K562 (cell line): ENCODE measurements around the gene HPS3. TPM values are rescaled to one million over a fixed set of nuclear protein-coding genes. Genes with fewer than 3 reads are reported as not detected.

ENCODE experiments used
- ATAC-seq: fragments of 200-7000 bp; cut with Tn5 transposase; 3 replicates; pipeline ENCODE4 v1.9.1; 2020; ENCODE audit warnings: moderate library complexity
- BruUV-seq: library from RNA; stranded (reverse); fragments of 400-500 nt; replicated peaks from 2 replicates; lab custom pipeline; 2021; lab: Mats Ljungman, UMichigan
- CTCF ChIA-PET: fragments of 300-600 bp; formaldehyde crosslinking; extraction: SDS; loops from one replicate; lab custom pipeline; 2021; ENCODE audit warnings: low intra/inter-chr PET ratio; lab: Yijun Ruan, JAX
- POLR2A ChIA-PET: fragments of 300-600, 350-650 bp; sonication (Branson Sonifier 250); formaldehyde crosslinking; extraction: SDS; loops from one replicate; lab custom pipeline; 2021; ENCODE audit warnings: antibody characterized with exemption, inconsistent platforms; lab: Yijun Ruan, JAX
- DNase-seq, 4 experiments: peaks; one replicate each; pipeline versions ENCODE4 v3.0.0 to v3.0.0-alpha.2; 2011 to 2018; ENCODE audit warnings: low spot score in 3 of 4, mixed read lengths in 3 of 4; ENCODE audit errors: extremely low read depth in 1 of 4
- FAIRE-seq: peaks from 2 replicates; lab custom pipeline; 2011; peaks lifted over from hg19 to GRCh38; lab: Jason Lieb, UNC
- H2AFZ ChIP-seq: 2 replicates; pipeline ENCODE4 v1.6.0; 2011; ENCODE audit warnings: low read depth, low read length, control low read depth, inconsistent platforms
- H3K27ac ChIP-seq: fragments of 200-600 bp; 3 replicates; pipeline ENCODE4 v1.8.0; 2011; ENCODE audit warnings: low read depth, mild to moderate bottlenecking, control low read depth, inconsistent platforms, low read length, moderate library complexity, mixed read lengths; ENCODE audit errors: extremely low read depth
- H3K27me3 ChIP-seq, 2 experiments: fragments of 300-600 bp in 1 of 2; 2 replicates in 1 of 2; 3 replicates in 1 of 2; pipeline versions ENCODE4 v1.6.0 to v1.8.0; 2011; ENCODE audit warnings: inconsistent platforms in 2 of 2, low read length in 2 of 2, mild to moderate bottlenecking in 1 of 2, mixed read lengths in 1 of 2, moderate library complexity in 1 of 2; ENCODE audit not compliant: control insufficient read depth in 2 of 2, insufficient read depth in 2 of 2
- H3K36me3 ChIP-seq: fragments of 300-600 bp; 3 replicates; pipeline ENCODE4 v1.8.0; 2011; ENCODE audit warnings: mild to moderate bottlenecking, low read length, inconsistent platforms; ENCODE audit not compliant: control insufficient read depth, insufficient read depth
- H3K4me1 ChIP-seq, 2 experiments: fragments of 200-600 bp in 1 of 2; replicated peaks in 1 of 2; 2 replicates in 1 of 2; 3 replicates in 1 of 2; pipeline versions ENCODE4 v1.5.1 to v1.8.0; 2011; ENCODE audit warnings: inconsistent platforms in 2 of 2, low read length in 2 of 2, mild to moderate bottlenecking in 1 of 2, mixed read lengths in 1 of 2, moderate library complexity in 1 of 2; ENCODE audit not compliant: control insufficient read depth in 2 of 2, insufficient read depth in 2 of 2
- H3K4me2 ChIP-seq: 2 replicates; pipeline ENCODE4 v1.6.1; 2011; ENCODE audit warnings: low read length, control low read depth, inconsistent platforms, mixed read lengths; ENCODE audit not compliant: insufficient read depth
- H3K4me3 ChIP-seq: fragments of 200-600 bp; sonication (generic), shearing (Covaris generic); 2 replicates; pipeline ENCODE4 v1.5.1; 2016; ENCODE audit warnings: control low read depth, inconsistent platforms
- H3K79me2 ChIP-seq: fragments of 200-600 bp; 3 replicates; pipeline ENCODE4 v1.8.0; 2011; ENCODE audit warnings: low read length, inconsistent platforms; ENCODE audit not compliant: control insufficient read depth, insufficient read depth
- H3K9ac ChIP-seq, 2 experiments: 2 replicates each; pipeline versions ENCODE4 v1.6.0 to v1.6.1; 2011; ENCODE audit warnings: low read depth in 2 of 2, low read length in 2 of 2, control low read depth in 1 of 2, inconsistent platforms in 1 of 2, mild to moderate bottlenecking in 1 of 2, mixed read lengths in 1 of 2; ENCODE audit not compliant: insufficient read depth in 1 of 2
- H3K9me1 ChIP-seq: one replicate; pipeline ENCODE4 v1.6.0; 2011; ENCODE audit warnings: inconsistent platforms, mild to moderate bottlenecking, low read length, moderate library complexity; ENCODE audit not compliant: control insufficient read depth, insufficient read depth
- H3K9me3 ChIP-seq: replicated peaks from 2 replicates; pipeline ENCODE4 v1.5.1; 2011; ENCODE audit warnings: low read depth, low read length, inconsistent platforms; ENCODE audit not compliant: control insufficient read depth, insufficient read depth
- H4K20me1 ChIP-seq: replicated peaks from 2 replicates; pipeline ENCODE4 v1.6.1; 2011; ENCODE audit warnings: low read length, inconsistent platforms, mixed read lengths; ENCODE audit not compliant: control insufficient read depth, insufficient read depth
- CBFA2T3 ChIP-seq: fragments of 450-650 bp; IDR thresholded peaks from 2 replicates; pipeline ENCODE4 v1.6.1; 2017
- CBX8 ChIP-seq: fragments of 200-600 bp; sonication (generic); IDR thresholded peaks from 2 replicates; pipeline ENCODE4 v1.6.1; 2012; ENCODE audit warnings: borderline replicate concordance, mixed run types, low read depth, mild to moderate bottlenecking, moderate library complexity, mixed read lengths, low read length, control low read depth, inconsistent platforms; ENCODE audit not compliant: poor library complexity, severe bottlenecking; ENCODE audit errors: extremely low read depth
- NFE2L1 ChIP-seq: fragments of 450-650 bp; IDR thresholded peaks from 2 replicates; pipeline ENCODE4 v1.6.1; 2016; ENCODE audit warnings: missing genetic modification characterization, low read depth, mild to moderate bottlenecking, missing compliant biosample characterization, moderate library complexity, borderline replicate concordance
- NR2C1 ChIP-seq, 2 experiments: fragments of 450-650 bp; IDR thresholded peaks; 2 replicates each; pipeline ENCODE4 v1.6.1; 2017; ENCODE audit warnings: mild to moderate bottlenecking in 2 of 2, antibody characterized with exemption in 1 of 2, inconsistent platforms in 1 of 2, missing compliant biosample characterization in 1 of 2, missing genetic modification characterization in 1 of 2
- RAD21 ChIP-seq, 2 experiments: fragments of 250-450 bp in 1 of 2; fragments of 450-650 bp in 1 of 2; sonication (Bioruptor Pico) in 1 of 2; formaldehyde crosslinking in 1 of 2; IDR thresholded peaks in 1 of 2; conservative IDR thresholded peaks in 1 of 2; 2 replicates each; pipeline versions ENCODE4 v1.4.0 to v1.8.0; 2020 to 2022; ENCODE audit warnings: mild to moderate bottlenecking in 2 of 2, moderate library complexity in 1 of 2
- WGBS: fragments of 100-300 bp; shearing (Covaris generic); methylation state at CpG from one replicate; pipeline ENCODE4 v1.1.6; 2016; ENCODE audit warnings: low coverage, mixed read lengths; ENCODE audit not compliant: insufficient coverage; ENCODE audit errors: missing lambda C conversion rate; 5-methylcytosine and 5-hydroxymethylcytosine counted together
- in situ Hi-C: fragments of 300-500 bp; cut with MboI; formaldehyde crosslinking; loops from 4 replicates; pipeline ENCODE4 v1.15.0; 2018; ENCODE audit warnings: inconsistent platforms, mixed read lengths
- intact Hi-C: fragments of 100-400 bp; cut with micrococcal nuclease; formaldehyde crosslinking; loops from 2 replicates; pipeline ENCODE4 v1.14.2; 2022
- polyA plus RNA-seq, 8 experiments: library from polyadenylated mRNA; depleted of rRNA in 4 of 8; stranded (reverse) in 5 of 8; unstranded in 3 of 8; fragments of >200 nt; fragmentation: Nextera tagmentation in 2 of 8; fragmentation: Illumina TruSeq in 1 of 8; extraction: Ambion mirVana in 2 of 8; extraction: Trizol in 1 of 8; gene quantifications; 2 replicates each; pipeline versions ENCODE4 v1.2.1 to v1.2.3, GENCODE V29; 2011 to 2014; ENCODE audit warnings: inconsistent platforms in 1 of 8, missing spikeins in 1 of 8
- total RNA-seq, 7 experiments: library from RNA; depleted of rRNA in 6 of 7; stranded (reverse); fragments of >200 nt in 6 of 7; fragmentation: Illumina TruSeq in 2 of 7; extraction: Trizol in 2 of 7; gene quantifications; 2 replicates each; pipeline versions ENCODE4 v1.2.1 to v1.2.3, GENCODE V29; 2011 to 2021; ENCODE audit warnings: low replicate concordance in 1 of 7
- TF ChIP-seq, protein P1 (sequence below): fragments of 250-450 bp; sonication (Bioruptor Pico); IDR thresholded peaks from 2 replicates; pipeline ENCODE4 v1.8.0; 2021; ENCODE audit warnings: mild to moderate bottlenecking, moderate library complexity
- TF ChIP-seq, protein P2 (sequence below), 3 experiments: IDR thresholded peaks in 2 of 3; conservative IDR thresholded peaks in 1 of 3; 2 replicates each; pipeline ENCODE4 v1.5.1; 2011 to 2012; ENCODE audit warnings: low read length in 3 of 3, mild to moderate bottlenecking in 3 of 3, control low read depth in 2 of 3, improper control_type of control experiment in 1 of 3, inconsistent platforms in 1 of 3, low read depth in 1 of 3, mixed read lengths in 1 of 3, moderate library complexity in 1 of 3; ENCODE audit not compliant: insufficient read depth in 2 of 3

HPS3 gene
- total and polyA plus RNA-seq, 9 of the 15 experiments (the other 6 are each of a cell fraction or from before 2014, with no cell fraction given): 1.2 to 11.3 (median 7.6) TPM

DNA sequence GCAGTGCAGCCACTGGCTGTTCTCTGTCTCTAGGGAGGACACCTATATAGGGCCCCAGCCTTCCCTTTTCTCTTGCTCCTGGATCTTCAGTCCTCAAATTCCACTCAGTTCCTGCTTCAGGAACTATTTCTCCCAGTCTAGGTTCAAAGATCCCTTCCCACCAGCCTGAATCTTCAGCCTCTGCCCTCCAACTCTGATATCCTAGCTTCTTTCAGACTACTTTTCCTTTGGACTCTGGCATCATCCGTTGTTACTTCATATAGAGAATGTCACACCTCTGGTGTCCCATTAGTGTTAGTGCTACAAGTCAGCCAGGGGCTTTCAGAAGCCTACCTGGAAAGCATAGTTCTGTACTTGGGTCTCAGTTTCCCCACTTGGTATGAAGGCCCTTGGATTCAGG lies 10.0 kb upstream of the HPS3 start (continued):
- no peak for TF ChIP-seq CBX8
- TF ChIP-seq, protein P1, sequence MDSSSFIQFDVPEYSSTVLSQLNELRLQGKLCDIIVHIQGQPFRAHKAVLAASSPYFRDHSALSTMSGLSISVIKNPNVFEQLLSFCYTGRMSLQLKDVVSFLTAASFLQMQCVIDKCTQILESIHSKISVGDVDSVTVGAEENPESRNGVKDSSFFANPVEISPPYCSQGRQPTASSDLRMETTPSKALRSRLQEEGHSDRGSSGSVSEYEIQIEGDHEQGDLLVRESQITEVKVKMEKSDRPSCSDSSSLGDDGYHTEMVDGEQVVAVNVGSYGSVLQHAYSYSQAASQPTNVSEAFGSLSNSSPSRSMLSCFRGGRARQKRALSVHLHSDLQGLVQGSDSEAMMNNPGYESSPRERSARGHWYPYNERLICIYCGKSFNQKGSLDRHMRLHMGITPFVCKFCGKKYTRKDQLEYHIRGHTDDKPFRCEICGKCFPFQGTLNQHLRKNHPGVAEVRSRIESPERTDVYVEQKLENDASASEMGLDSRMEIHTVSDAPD (CRISPR knock-in tag): no peak

- no peak overlapping the region for H3K4me3 ChIP-seq
- ATAC-seq: peak; percentile 87
- 11% methylated on average over 7 of the region's 7 CpGs for WGBS
- H3K9me1 ChIP-seq: no peaks in the 10 kb centered on the region
- intact Hi-C loops (loop anchor here (1.0 to 10.0 kb wide), 4 partner anchors 153 to 367 kb away; partner anchors contain the start of gene CPA3), in situ Hi-C loops (no loop called here)
- no TSS peak for BruUV-seq
- CTCF ChIA-PET: interaction anchor here (0.6 to 9.6 kb wide), 10 partner anchors 130 to 599 kb away, joined by 3 to 210 read pairs (median 3); no protein-coding TSS in a partner anchor
- no peaks in the 10 kb centered on the region for H3K4me1 ChIP-seq
- H3K36me3 ChIP-seq: no peaks in the 10 kb centered on the region
- H3K4me2 ChIP-seq: no peak overlapping the region
- no peak overlapping the region for H2AFZ ChIP-seq
- H3K9me3 ChIP-seq: no peaks in the 10 kb centered on the region
- POLR2A ChIA-PET: interaction anchor here (1.6 to 2.1 kb wide), 2 partner anchors 9 to 153 kb away, joined by 8 to 12 read pairs; partner anchors contain the start of gene HPS3
- DNase-seq: peak in 3 of 4 experiments; percentile 12 to 68 (median 52)
- H3K79me2 ChIP-seq: no peaks in the 10 kb centered on the region
- no peaks in the 10 kb centered on the region for H4K20me1 ChIP-seq
- peak; percentile 72 for FAIRE-seq
- H3K27me3 ChIP-seq: peaks cover 0 to 9% of the 10 kb centered on the region in 2 experiments; a peak in 2 of 5 replicates
- H3K27ac ChIP-seq: no peak overlapping the region
- no peak overlapping the region for H3K9ac ChIP-seq
- TF ChIP-seq RAD21 (CRISPR knock-in tag; conservative IDR thresholded peaks at IDR 0.05 in 1 of 2, IDR thresholded peaks at IDR 0.05 in 1 of 2) (peak; percentile 97), NFE2L1 (tag) (no peak), NR2C1 (IDR thresholded peaks at IDR 0.05) (no peak), NR2C1 (tag; IDR thresholded peaks at IDR 0.05) (no peak), CBFA2T3 (no peak)
- TF ChIP-seq, protein P2, sequence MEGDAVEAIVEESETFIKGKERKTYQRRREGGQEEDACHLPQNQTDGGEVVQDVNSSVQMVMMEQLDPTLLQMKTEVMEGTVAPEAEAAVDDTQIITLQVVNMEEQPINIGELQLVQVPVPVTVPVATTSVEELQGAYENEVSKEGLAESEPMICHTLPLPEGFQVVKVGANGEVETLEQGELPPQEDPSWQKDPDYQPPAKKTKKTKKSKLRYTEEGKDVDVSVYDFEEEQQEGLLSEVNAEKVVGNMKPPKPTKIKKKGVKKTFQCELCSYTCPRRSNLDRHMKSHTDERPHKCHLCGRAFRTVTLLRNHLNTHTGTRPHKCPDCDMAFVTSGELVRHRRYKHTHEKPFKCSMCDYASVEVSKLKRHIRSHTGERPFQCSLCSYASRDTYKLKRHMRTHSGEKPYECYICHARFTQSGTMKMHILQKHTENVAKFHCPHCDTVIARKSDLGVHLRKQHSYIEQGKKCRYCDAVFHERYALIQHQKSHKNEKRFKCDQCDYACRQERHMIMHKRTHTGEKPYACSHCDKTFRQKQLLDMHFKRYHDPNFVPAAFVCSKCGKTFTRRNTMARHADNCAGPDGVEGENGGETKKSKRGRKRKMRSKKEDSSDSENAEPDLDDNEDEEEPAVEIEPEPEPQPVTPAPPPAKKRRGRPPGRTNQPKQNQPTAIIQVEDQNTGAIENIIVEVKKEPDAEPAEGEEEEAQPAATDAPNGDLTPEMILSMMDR (IDR thresholded peaks at IDR 0.05 in 2 of 3, conservative IDR thresholded peaks at IDR 0.05 in 1 of 3; ENCODE audit: insufficient read depth in 2 of 3, low read depth in 1 of 3, low read length in 3 of 3): peak; percentile 55 to 85 (median 73)
Observed at GRCh38 chr3:149120051-149120972, 9.1 kb upstream of the HPS3 start.
